A549 (cell line): ENCODE results near the gene MRPL36. TPM values are rescaled to one million over a fixed set of nuclear protein-coding genes. Genes with fewer than 3 reads are reported as not detected.

Experiments
- ATAC-seq, 2 experiments: fragments of 200-7000 bp in 1 of 2; fragments of >200 bp in 1 of 2; cut with Nextera tagmentation in 1 of 2; cut with Tn5 transposase in 1 of 2; 3 replicates each; pipeline versions ENCODE4 v1.8.0 to v1.9.1; 2018 to 2020; ENCODE audit warnings: mild to moderate bottlenecking in 1 of 2, moderate library complexity in 1 of 2
- CTCF ChIA-PET: fragments of 300-600 bp; sonication (Branson Sonifier 250); formaldehyde crosslinking; extraction: SDS; loops from one replicate; lab custom pipeline; 2021; ENCODE audit warnings: antibody characterized with exemption, inconsistent platforms; lab: Yijun Ruan, JAX
- POLR2A ChIA-PET: fragments of 350-600 bp; formaldehyde crosslinking; extraction: SDS; loops from one replicate; lab custom pipeline; 2021; ENCODE audit warnings: antibody characterized with exemption, inconsistent platforms; lab: Yijun Ruan, JAX
- DNase-seq, 2 experiments: peaks; one replicate each; pipeline versions ENCODE4 v3.0.0 to v3.0.0-alpha.2; 2011 to 2016; ENCODE audit warnings: low read depth in 1 of 2, low spot score in 1 of 2
- FAIRE-seq: peaks from 2 replicates; lab custom pipeline; 2011; peaks lifted over from hg19 to GRCh38; lab: Jason Lieb, UNC
- H3K27ac ChIP-seq, 2 experiments: fragments of >200 bp; sonication (Bioruptor Twin); formaldehyde crosslinking; 3 replicates each; pipeline ENCODE4 v1.5.1; 2016 to 2017
- H3K4me1 ChIP-seq: fragments of >200 bp; sonication (Bioruptor Twin); formaldehyde crosslinking; 3 replicates; pipeline ENCODE4 v1.6.1; 2016
- H3K4me2 ChIP-seq: fragments of >200 bp; sonication (Bioruptor Twin); formaldehyde crosslinking; 3 replicates; pipeline ENCODE4 v1.6.1; 2016
- H3K4me3 ChIP-seq: fragments of >200 bp; sonication (Bioruptor Twin); formaldehyde crosslinking; 3 replicates; pipeline ENCODE4 v1.5.1; 2016
- H3K9me3 ChIP-seq: fragments of >200 bp; sonication (Bioruptor Twin); formaldehyde crosslinking; 3 replicates; pipeline ENCODE4 v1.6.1; 2016
- ATOH8 ChIP-seq: fragments of 250-450 bp; sonication (Bioruptor Pico); IDR thresholded peaks from 2 replicates; pipeline ENCODE4 v1.5.0; 2020; ENCODE audit warnings: low read depth, mild to moderate bottlenecking, moderate library complexity
- BCL3 ChIP-seq: fragments of >200 bp; sonication (Bioruptor Twin); formaldehyde crosslinking; IDR thresholded peaks from 3 replicates; pipeline ENCODE4 v1.6.1; 2016
- CBX2 ChIP-seq: fragments of 200-600 bp; sonication (generic); IDR thresholded peaks from 2 replicates; pipeline ENCODE4 v1.6.1; 2016; ENCODE audit warnings: low read depth, mild to moderate bottlenecking, borderline replicate concordance
- CBX8 ChIP-seq: fragments of 200-600 bp; sonication (generic); IDR thresholded peaks from 2 replicates; pipeline ENCODE4 v1.6.1; 2016
- CEBPB ChIP-seq, 2 experiments: fragments of >200 bp in 1 of 2; sonication (Bioruptor Twin) in 1 of 2; formaldehyde crosslinking in 1 of 2; IDR thresholded peaks; 2 replicates each; pipeline ENCODE4 v1.6.1; 2012 to 2016
- CHD2 ChIP-seq: fragments of 150-350 bp; IDR thresholded peaks from 2 replicates; pipeline ENCODE4 v1.6.1; 2014; ENCODE audit warnings: low read length; ENCODE audit not compliant: partially characterized antibody
- CHD4 ChIP-seq: fragments of 200-600 bp; sonication (generic); IDR thresholded peaks from 2 replicates; pipeline ENCODE4 v1.6.1; 2016; ENCODE audit warnings: antibody characterized with exemption, mild to moderate bottlenecking, borderline replicate concordance
- E2F6 ChIP-seq: IDR thresholded peaks from 2 replicates; pipeline ENCODE4 v1.6.1; 2012; ENCODE audit warnings: low read depth, borderline replicate concordance
- EHF ChIP-seq: fragments of 250-450 bp; sonication (Bioruptor Pico); IDR thresholded peaks from 2 replicates; pipeline ENCODE4 v1.5.0; 2020; ENCODE audit warnings: mild to moderate bottlenecking
- EP300 ChIP-seq, 2 experiments: fragments of >200 bp; sonication (Bioruptor Twin); formaldehyde crosslinking; IDR thresholded peaks; 2 replicates in 1 of 2; 3 replicates in 1 of 2; pipeline ENCODE4 v1.6.1; 2016 to 2017
- FOSL2 ChIP-seq, 2 experiments: fragments of 450-650 bp in 1 of 2; fragments of >200 bp in 1 of 2; sonication (Bioruptor Twin) in 1 of 2; formaldehyde crosslinking; IDR thresholded peaks; 2 replicates each; pipeline versions ENCODE4 v1.5.0 to v1.6.1; 2016 to 2020; ENCODE audit warnings: mild to moderate bottlenecking in 1 of 2, moderate library complexity in 1 of 2
- GATA3 ChIP-seq: IDR thresholded peaks from 2 replicates; pipeline ENCODE4 v1.6.1; 2012; ENCODE audit warnings: borderline replicate concordance
- HOXA7 ChIP-seq: fragments of 250-450 bp; sonication (Bioruptor Pico); IDR thresholded peaks from 2 replicates; pipeline ENCODE4 v1.5.0; 2020; ENCODE audit warnings: mild to moderate bottlenecking, moderate library complexity
- HOXB13 ChIP-seq: fragments of 250-450 bp; sonication (Bioruptor Pico); IDR thresholded peaks from 2 replicates; pipeline ENCODE4 v1.5.0; 2020; ENCODE audit warnings: low read depth, mild to moderate bottlenecking, moderate library complexity
- HOXB5 ChIP-seq: fragments of 250-450 bp; sonication (Bioruptor Pico); IDR thresholded peaks from 2 replicates; pipeline ENCODE4 v1.5.0; 2020; ENCODE audit warnings: mild to moderate bottlenecking, moderate library complexity
- KDM5A ChIP-seq: fragments of 200-600 bp; sonication (generic); IDR thresholded peaks from 2 replicates; pipeline ENCODE4 v1.6.1; 2016; ENCODE audit warnings: antibody characterized with exemption, mild to moderate bottlenecking
- MAFK ChIP-seq: fragments of 450-650 bp; IDR thresholded peaks from 2 replicates; pipeline ENCODE4 v1.6.1; 2014; ENCODE audit not compliant: partially characterized antibody
- MAX ChIP-seq: IDR thresholded peaks from 2 replicates; pipeline ENCODE4 v1.6.1; 2012
- MAZ ChIP-seq: fragments of 150-350 bp; IDR thresholded peaks from 2 replicates; pipeline ENCODE4 v1.6.1; 2014; ENCODE audit warnings: antibody characterized with exemption, low read depth, low read length, borderline replicate concordance
- PBX3 ChIP-seq: IDR thresholded peaks from 2 replicates; pipeline ENCODE4 v1.6.1; 2012
- PHF8 ChIP-seq: fragments of 200-600 bp; sonication (generic); IDR thresholded peaks from 2 replicates; pipeline ENCODE4 v1.6.1; 2016; ENCODE audit warnings: low read depth, mild to moderate bottlenecking, antibody characterized with exemption, moderate library complexity, borderline replicate concordance
- POLR2A ChIP-seq: IDR thresholded peaks from 2 replicates; pipeline ENCODE4 v1.6.1; 2012; ENCODE audit warnings: mild to moderate bottlenecking, low read length
- RAD21 ChIP-seq, 2 experiments: fragments of >200 bp in 1 of 2; sonication (Bioruptor Twin) in 1 of 2; formaldehyde crosslinking in 1 of 2; IDR thresholded peaks in 1 of 2; conservative IDR thresholded peaks in 1 of 2; 2 replicates in 1 of 2; 3 replicates in 1 of 2; pipeline ENCODE4 v1.6.1; 2012 to 2018; ENCODE audit warnings: inconsistent platforms in 1 of 2
- RCOR1 ChIP-seq: fragments of 150-350 bp; IDR thresholded peaks from 2 replicates; pipeline ENCODE4 v1.6.1; 2014; ENCODE audit warnings: antibody characterized with exemption, low read length, low read depth
- TFCP2L1 ChIP-seq: fragments of 250-450 bp; sonication (Bioruptor Pico); IDR thresholded peaks from 2 replicates; pipeline ENCODE4 v1.5.0; 2021; ENCODE audit warnings: mild to moderate bottlenecking
- ZC3H11A ChIP-seq: fragments of 450-650 bp; IDR thresholded peaks from 2 replicates; pipeline ENCODE4 v1.6.1; 2014; ENCODE audit warnings: antibody characterized with exemption, mild to moderate bottlenecking
- ZFP36 ChIP-seq: fragments of 450-650 bp; IDR thresholded peaks from 2 replicates; pipeline ENCODE4 v1.6.1; 2014; ENCODE audit warnings: borderline replicate concordance; ENCODE audit not compliant: partially characterized antibody
- ZNF302 ChIP-seq: fragments of 250-450 bp; sonication (Bioruptor Pico); IDR thresholded peaks from 2 replicates; pipeline ENCODE4 v1.9.0; 2021; ENCODE audit warnings: inconsistent platforms, mild to moderate bottlenecking, moderate library complexity
- WGBS: methylation state at CpG from one replicate; pipeline ENCODE4 v1.1.6; 2017; ENCODE audit errors: missing lambda C conversion rate; 5-methylcytosine and 5-hydroxymethylcytosine counted together
- polyA plus RNA-seq, 4 experiments: library from polyadenylated mRNA; depleted of rRNA in 3 of 4; stranded (reverse); fragments of >200 nt; fragmentation: RNase III in 1 of 4; extraction: RNeasy Plus Mini Kit Qiagen cat#74134 plus additional on column Dnase treatment in 1 of 4; gene quantifications; 2 replicates in 3 of 4; 3 replicates in 1 of 4; pipeline ENCODE4 v1.2.3, GENCODE V29; 2011 to 2017

MRPL36 gene
- polyA plus RNA-seq, 2 of the 4 experiments (the other 2 are of a cell fraction), result 114 to 127 TPM

- no peak for ATAC-seq
- Histone ChIP-seq H3K27ac (no peak overlapping the region), H3K4me3 (no peak overlapping the region), H3K9me3 (no peaks in the 10 kb centered on the region), H3K4me2 (no peak overlapping the region), H3K4me1 (no peaks in the 10 kb centered on the region)
- no peak for FAIRE-seq
- ChIA-PET CTCF (no interaction called here), POLR2A (no interaction called here)
- no peak for DNase-seq
- TF ChIP-seq PBX3 (no peak), MAFK (no peak), CBX8 (no peak), CHD2 (no peak), GATA3 (no peak), POLR2A (no peak), ZNF302 (no peak), CHD4 (no peak), RCOR1 (no peak), CBX2 (no peak), HOXB13 (CRISPR knock-in tag) (no peak), ZC3H11A (no peak), CEBPB (IDR thresholded peaks at IDR 0.05) (no peak), EHF (CRISPR knock-in tag) (no peak), MAX (no peak), ZFP36 (no peak), PHF8 (no peak), E2F6 (no peak), HOXA7 (no peak)
- WGBS, result 37% methylated on average over 5 of the region's 9 CpGs
Measured at GRCh38 chr5:1781726-1782384, 17.8 kb downstream of the MRPL36 start.

- ChIA-PET POLR2A (no interaction called here), CTCF (no interaction called here)
- Histone ChIP-seq H3K9me3 (no peaks in the 10 kb centered on the region), H3K4me2 (no peak overlapping the region), H3K4me3 (no peak overlapping the region), H3K27ac (no peak overlapping the region), H3K4me1 (no peaks in the 10 kb centered on the region)
- DNase-seq (no peak), ATAC-seq (no peak), FAIRE-seq (no peak)
- no peak for TF ChIP-seq TFCP2L1 (CRISPR knock-in tag)
- TF ChIP-seq MAZ, result no peak
- TF ChIP-seq EP300 (IDR thresholded peaks at IDR 0.05), result no peak
- no peak for TF ChIP-seq ZC3H11A
- no peak for TF ChIP-seq EHF (CRISPR knock-in tag)
- TF ChIP-seq BCL3, result no peak
- no peak for TF ChIP-seq HOXB5 (CRISPR knock-in tag)
- no peak for TF ChIP-seq KDM5A
- TF ChIP-seq RAD21 (conservative IDR thresholded peaks at IDR 0.05 in 1 of 2, IDR thresholded peaks at IDR 0.05 in 1 of 2), result no peak
- TF ChIP-seq FOSL2 (IDR thresholded peaks at IDR 0.05), result no peak
- no peak for TF ChIP-seq FOSL2 (CRISPR knock-in tag; IDR thresholded peaks at IDR 0.05)
- no peak for TF ChIP-seq ATOH8
- no peak for TF ChIP-seq ZNF302
- 65% methylated on average over 6 of the region's 6 CpGs for WGBS
Measured at GRCh38 chr5:1781107-1781506, 18.5 kb downstream of the MRPL36 start.
